HT1080 (cell line): ENCODE measurements around the gene MAGOHB. TPM values are rescaled to one million over a fixed set of nuclear protein-coding genes. Genes with fewer than 3 reads are reported as not detected.
"Not testable (repeated sequence)": the region's sequence is repeated elsewhere in the genome, so short reads cannot be mapped to it uniquely, and the experiment has no call there.

ENCODE experiments used
- DNase-seq: peaks from one replicate; pipeline ENCODE4 v3.0.0-alpha.2; 2015; ENCODE audit warnings: low read depth
- total RNA-seq: library from RNA; depleted of rRNA; stranded (reverse); fragments of >200 nt; shearing (Covaris generic); gene quantifications from 2 replicates; pipeline ENCODE4 v1.2.3, GENCODE V29; 2014

MAGOHB gene
- total RNA-seq, 1 experiment from 2014 or later, result 97.5 TPM

DNA sequence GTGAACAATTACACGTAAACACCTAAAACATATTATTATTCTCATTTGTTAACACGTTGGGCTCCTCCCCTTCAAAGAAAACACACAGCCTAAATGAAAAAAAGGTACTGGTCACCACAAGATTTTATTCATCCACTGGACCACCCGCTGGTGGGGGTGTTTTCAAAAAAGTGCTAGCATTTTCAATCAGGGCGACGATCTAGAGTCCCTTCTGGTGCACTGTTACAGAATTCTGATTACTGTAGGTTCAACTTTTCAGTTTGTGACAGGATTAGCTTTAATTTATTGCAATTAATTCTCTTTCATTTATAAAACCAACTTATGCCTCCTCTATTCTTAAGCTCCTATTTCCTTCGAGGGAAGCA, 443 bp downstream of the MAGOHB start:
- DNase-seq, result no peak

DNA sequence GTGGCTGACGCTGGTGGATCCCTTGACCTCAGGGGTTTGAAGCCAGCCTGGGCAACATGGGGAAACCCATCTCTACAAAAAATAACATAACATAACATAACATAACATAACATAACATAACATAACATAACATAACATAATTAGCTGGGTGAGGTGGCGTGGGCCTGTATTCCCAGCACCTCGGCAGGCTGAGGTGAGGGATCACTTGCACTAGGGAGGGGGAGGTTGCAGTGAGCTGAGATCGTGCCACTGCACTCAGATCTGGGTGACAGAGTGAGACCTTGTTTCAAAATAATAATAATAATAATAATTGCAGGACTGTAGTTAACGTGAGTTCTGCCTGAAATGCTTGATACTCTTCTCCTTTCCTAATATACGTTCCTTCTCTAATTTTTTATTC, 1.3 kb downstream of the MAGOHB start:
- DNase-seq, result no peak

DNA sequence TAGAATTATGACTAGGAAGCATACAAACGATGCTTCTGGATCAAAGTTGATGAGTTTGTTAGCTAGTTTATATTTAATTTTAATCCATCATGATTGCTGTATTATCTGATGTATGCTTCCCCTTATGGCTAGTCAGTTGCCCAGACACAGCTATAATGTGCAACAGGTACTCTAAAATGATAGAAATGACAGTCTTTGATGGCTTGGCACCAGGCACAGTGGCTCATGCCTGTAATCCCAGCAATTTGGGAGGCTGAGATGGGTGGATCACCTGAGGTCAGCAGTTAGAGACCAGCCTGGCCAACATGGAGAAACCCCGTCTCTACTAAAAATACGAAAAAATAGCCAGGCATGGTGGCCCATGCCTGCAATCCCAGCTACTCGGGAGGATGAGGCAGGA, 2.2 kb downstream of the MAGOHB start:
- DNase-seq, result not testable (repeated sequence)

DNA sequence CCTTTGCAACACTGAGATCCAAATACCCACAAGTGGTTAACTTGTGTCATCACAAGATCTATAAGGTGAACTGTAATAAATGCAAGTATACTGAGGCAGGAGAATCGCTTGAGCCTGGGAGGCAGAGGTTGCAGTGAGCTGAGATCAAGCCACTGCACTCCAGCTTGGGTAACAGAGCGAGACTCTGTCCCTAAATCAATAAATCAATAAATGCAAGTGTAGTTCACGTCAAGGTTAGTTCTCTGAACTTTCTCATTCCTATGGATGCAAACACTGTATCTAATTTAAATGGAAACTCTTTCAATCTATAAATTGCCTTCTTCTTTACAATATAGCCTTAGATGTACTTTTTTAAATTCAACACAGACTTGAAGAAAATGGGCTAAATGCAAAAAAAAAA, 3.2 kb downstream of the MAGOHB start:
- DNase-seq, result no peak

DNA sequence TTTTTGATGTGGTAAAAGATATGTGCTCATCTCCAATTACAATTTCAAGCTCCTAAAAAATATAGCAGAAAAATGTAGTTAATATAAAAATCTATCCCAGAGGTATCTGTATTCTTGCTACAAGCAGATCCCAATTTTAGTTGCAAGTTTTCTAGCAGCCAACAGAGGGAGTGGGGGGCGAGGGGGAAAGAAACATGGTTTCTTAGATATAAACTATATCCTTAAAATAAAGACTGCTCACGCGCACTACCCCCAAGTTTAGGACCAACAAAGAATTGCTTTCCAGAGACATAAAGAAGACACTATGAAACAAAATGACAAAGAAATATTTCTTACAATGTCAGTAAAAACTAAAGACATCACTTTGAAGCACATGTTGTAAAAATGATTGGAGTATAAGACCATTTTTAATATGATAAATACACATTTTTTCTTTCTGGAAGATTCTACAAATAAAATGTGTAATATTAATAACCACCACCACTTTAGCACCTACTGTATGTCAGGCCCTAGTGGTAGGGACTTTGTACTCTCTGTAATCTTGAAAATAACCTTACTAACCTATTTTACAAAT, 5.4 kb downstream of the MAGOHB start:
- no peak for DNase-seq

DNA sequence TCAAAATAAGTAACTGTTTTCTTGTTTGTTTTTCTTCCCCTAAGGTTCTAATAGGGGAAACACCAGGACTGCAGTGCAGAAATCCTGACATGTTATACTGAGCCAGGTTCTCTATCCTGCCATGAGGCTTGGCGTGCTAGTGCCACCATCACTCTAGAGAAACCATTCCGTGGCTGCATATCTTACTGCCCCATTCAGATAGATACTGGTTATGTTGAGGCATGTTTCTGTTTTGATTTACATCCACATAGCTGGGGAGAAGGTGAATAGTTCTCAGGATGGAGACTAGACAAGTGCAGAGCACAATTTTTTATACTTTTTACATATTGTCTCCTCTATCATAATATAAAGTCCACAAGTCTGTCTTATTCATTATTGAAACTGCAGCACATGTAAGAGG, 11.5 kb downstream of the MAGOHB start:
- no peak for DNase-seq

DNA sequence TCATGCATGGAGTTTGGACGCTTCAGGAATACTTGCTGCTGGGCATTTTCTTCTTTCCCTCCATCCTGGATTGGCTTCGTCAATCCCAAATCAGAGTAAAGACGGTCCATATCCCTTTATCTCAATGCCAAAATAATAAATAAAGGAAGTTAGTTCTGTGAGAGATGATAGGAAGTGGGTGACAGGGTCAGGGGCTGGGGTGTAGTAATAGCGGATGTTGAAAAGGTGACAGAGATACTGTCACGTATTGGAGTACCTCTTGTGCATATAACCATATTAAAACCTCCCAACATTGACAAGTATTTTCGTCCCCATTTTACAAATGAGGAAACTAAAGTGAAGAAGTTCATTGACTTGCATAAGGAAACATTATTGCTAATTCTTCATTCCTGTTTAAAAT, 12.4 kb downstream of the MAGOHB start:
- DNase-seq, result no peak

DNA sequence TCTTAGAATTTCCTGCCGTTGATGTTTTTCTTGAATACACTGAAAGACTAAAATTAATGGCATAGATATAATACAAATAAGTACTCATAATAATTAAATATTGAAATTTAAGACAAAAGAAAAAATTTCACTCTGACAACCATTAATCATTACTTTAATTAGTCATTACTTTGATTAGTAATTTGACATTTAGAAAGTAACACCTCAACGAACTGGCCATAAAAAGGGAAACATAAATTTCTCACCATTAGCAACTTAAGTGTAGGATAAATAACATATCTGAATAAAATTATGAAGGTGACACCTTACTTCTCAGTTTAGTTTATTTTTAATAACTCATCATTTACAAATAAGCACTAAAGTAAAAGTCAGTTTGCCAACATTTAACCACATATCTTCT, 17.5 kb downstream of the MAGOHB start:
- DNase-seq, result no peak

DNA sequence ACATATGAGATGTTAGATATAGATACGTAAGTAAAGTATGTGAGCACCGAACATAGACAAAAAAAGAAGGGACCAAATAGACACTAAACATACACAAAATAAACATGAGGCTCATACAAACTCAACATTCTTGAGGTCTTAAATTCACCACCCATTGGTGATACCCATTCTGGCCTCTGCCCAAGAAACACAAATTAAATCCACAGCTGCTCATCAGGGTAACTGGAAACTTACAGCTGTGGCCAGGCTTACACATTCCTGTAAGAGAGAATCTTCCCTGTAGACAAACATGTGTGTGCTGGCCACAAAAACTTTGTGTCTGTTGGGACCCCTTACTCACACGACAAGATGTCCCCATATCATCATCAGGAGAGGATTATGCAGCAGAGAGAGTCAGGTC, 22.4 kb downstream of the MAGOHB start:
- DNase-seq, result no peak

DNA sequence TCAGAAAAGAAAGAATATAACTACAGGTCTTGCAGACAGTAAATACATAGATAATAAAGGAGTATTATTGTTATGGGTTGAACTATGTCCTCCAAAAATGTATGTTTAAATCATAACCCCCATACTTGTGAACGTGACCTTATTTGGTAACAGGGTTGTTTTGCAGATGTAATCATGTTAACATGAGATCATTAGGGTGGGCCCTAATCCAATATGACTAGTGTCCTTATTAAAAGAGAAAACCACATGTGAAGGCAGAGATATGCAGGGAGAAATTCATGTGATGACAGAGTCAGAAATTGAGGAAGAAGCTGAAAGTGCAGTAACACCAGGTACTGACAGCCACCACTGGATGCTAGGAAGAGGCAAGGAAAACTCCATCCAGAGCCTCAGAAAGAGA, 29.0 kb downstream of the MAGOHB start:
- DNase-seq, result no peak

DNA sequence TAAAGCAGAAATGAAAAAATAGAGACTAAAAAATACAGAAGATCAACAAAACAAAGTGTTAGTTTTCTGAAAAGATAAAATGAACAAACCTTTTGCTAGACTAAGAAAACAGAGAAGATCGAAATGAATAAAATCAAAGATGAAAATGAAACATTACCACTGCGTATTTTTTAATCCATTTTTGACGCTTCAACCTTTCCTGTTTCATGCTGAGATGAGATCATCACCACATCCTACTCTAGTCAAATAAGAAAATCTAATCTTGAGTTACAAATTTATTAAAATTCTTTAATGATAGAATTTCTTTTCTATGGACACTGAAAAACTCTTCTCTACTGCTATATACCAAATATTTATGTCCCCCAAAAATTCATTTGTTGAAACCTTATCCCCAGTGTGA, 30.7 kb downstream of the MAGOHB start:
- no peak for DNase-seq

DNA sequence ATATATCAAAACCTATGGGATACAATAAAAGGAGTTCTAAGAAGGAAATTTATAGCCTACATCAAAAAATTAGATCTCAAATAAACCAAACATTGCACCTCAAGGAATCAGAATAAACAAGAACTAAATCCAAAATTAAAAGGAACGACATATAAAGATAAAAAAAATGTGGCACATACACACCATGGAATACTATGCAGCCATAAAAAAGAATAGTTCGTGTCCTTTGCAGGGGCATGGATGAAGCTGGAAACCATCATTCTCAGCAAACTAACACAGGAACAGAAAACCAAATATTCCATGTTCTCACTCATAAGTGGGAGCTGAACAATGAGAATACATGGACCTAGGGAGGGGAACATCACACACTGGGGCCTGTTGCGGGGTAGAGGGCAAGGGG, 31.3 kb downstream of the MAGOHB start:
- not testable (repeated sequence) for DNase-seq

DNA sequence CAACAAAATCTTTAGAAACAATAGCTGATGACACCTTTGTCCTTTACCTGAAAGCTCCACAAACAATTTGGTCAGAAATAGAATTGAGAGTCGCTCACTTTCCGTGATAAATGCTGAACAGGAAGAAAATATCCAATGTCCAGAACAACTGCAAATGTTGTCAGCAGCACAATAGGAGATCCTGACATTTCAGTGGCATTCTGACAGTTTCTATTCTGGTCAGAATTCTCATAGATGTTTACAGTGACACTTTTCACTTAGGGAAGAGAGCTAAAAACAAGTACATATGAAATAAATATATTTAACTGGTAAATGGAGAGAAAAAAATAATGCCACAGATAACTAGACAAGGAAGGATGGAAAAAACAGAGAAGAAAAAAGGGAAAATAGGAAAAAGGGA, 39.1 kb downstream of the MAGOHB start:
- DNase-seq, result no peak

DNA sequence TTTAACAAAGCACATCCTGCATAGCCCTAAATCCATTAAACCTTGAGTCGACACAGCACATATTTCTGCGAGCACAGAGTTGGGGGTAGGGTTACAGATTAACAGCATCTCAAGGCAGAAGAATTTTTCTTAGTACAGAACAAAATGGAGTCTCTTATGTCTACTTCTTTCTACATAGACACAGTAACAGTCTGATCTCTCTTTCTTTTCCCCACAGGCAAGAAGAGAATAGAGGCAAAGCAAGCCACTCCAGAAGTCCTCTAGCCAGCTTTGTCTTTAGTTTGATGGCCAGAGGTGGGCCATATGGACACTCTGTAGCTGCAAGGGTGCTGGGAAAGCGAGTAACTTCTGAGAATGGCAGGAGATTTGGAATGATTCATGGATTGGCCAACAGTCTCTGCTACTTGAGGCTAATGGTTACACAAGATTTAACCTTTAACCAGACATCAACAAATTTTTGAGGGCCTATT, 41.4 kb downstream of the MAGOHB start:
- peak; percentile 17 for DNase-seq

DNA sequence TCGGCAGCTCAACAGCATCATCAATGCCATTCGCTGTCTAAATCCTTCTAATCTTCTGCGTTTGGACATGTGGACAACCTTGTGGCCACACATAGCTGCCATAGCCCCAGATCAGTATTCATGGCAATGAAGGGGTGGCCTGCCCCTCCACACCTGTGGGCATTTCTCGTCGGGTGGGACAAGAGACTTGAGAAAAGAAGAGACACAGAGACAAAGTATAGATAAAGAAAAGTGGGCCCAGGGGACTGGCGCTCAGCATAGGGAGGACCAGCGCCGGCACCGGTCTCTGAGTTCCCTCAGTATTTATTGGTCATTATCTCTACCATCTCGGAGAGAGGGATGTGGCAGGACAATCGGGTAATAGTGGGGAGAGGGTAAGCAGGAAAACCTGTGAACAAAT, 42.3 kb downstream of the MAGOHB start:
- DNase-seq, result no peak

DNA sequence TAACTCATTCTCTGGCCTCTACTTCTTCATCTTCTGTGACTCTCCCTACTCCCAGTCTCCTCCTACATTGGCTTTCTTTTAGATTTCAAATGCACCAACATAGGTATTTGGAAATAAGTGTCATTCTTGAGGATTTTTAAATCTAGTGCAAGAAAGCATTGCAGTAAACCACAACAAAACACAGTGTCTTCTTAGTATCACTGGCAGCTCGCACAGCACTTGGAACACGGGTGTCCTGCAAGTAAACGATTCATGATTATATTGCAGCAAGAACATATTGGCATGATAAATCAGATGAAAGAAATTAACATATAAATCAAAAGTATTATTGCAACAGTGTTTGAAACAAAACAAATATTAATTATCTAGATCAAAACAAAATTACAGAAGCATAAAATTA, 45.6 kb downstream of the MAGOHB start:
- no peak for DNase-seq

DNA sequence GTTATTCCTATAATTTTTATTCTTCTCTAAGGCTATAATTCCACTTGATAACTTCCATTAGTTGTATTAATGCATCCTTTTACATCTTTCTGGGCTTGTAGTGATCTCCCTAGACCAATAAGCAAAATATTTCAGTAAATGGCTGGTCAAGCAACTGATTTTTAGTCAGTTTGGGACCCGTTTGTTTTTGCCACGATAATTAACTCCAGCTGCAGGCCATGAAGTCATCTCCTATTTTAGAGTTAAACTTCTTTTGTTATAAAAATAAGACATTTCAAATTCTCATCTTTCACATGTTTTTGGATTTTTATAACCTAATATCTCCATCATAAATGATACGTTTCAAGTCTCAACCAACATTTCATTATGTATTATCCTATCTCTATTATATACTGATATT, 49.4 kb downstream of the MAGOHB start:
- DNase-seq, result no peak

DNA sequence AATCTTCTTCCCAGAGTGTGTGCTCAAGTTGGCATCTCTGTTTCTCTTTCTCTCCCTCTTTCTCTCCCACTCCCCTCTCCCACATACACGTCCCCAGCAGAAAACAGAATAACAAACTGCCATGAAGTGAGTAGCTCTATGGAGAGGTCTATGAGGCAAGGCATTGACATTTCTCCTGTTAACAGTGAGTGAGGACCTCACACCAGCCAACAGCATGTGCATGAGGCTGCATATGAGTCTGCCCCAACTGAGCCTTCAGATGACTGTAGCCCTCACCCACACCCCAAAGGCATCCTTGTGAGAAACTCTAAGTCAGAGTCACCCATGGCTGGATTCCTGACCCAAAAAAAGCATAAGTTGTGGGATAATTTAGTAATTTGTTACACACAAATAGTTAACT, 50.4 kb downstream of the MAGOHB start:
- no peak for DNase-seq

DNA sequence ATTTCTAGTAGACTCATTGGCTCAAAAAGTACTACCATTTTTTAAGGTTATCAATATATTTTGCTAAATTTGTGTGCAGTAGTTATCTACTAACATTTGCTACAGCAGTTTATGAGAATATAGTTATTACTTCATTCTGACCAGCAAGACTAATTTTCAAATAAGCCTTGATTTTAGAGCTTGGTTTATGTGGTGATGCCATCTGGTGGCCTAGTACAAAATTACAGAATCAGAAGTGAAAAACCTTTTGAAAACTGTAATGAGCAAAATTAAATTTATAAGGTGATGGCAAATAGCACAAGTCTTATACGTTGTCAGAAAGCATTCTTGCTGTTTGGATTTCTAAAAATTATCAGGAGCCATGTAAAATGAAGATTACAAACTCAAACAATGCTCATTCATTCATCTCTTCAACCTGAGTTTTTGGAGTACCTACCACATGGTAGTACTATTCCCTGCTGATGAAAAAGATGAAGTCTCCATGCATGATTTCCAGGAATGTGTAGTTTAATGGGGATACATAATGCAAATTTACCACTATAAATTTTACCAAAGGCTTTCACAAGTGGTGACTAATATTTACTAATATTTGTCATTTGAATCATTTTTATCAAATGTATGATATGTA, 51.0 kb downstream of the MAGOHB start:
- DNase-seq, result peak; percentile 13

DNA sequence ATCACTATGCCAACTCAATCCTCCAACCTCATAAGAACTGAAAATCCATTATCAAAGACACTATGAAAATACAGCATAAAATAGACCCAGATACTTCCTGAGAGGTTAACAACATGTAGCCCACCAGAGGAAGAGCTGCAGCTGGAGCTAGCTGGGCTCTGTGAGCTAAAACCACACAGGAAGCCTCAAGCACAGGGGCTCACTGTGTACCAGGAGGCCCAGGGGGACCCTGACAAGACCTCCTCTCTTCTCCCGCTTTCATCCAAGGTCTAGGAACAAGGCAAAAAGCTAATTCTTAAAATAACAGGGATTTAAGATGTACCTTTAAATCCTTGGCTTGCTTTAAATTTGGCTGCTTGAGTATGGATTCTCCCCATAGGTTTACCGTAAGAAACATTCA, 54.2 kb downstream of the MAGOHB start:
- no peak for DNase-seq

DNA sequence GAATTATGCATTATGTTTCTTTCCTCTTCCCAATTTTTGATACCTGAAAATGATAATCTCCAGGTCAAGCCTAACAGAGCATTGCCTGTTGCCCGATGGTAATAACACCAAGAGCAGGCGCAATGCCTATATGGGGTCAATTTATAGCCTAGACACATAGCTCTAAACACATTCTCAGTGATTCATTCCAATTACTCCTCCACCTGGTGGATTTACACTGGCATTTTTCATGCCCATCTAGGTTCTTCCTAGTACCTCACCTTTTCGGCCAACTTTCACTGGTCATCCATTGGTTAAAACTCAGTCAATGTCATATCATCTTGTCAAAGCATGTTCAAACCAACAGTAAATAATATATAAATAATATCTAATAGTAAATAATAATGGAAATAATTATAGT, 54.6 kb downstream of the MAGOHB start:
- DNase-seq, result no peak

DNA sequence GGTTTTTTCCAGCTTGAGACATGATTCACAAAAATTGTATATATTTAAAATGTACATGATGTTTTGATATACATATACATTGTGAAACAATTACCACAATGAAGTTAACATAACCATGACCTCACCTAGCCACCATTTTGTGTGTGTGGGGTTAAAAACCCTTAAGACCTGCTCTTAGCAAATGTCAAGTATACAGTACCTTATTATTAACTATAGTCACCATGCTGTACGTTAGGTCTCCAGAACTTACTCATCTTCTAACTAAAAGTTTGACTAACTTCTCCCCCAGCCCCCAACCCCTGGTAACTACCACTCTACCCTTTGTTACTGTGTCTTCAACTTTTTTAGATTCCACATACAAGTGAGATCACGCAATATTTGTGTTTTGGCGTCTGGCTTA, 55.1 kb downstream of the MAGOHB start:
- no peak for DNase-seq

DNA sequence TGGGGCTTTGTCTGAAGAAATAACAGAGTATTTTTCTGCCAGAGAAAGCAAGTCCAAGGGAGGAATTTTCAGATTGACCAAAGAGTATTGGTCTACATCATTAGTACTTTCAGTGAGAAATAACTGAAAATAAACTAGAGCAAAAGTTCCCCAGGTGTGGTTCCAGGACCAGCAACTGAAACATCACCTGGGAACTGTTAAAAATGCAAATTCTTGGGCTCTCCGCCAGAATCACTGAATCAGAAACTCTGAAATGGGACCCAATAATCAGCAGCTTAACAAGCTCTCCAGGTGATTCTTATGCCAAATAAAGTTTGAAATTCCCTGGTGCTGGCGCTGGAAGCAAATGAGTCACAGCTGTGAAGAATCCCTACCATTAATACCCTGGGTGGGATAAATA, 55.6 kb downstream of the MAGOHB start:
- DNase-seq, result no peak

DNA sequence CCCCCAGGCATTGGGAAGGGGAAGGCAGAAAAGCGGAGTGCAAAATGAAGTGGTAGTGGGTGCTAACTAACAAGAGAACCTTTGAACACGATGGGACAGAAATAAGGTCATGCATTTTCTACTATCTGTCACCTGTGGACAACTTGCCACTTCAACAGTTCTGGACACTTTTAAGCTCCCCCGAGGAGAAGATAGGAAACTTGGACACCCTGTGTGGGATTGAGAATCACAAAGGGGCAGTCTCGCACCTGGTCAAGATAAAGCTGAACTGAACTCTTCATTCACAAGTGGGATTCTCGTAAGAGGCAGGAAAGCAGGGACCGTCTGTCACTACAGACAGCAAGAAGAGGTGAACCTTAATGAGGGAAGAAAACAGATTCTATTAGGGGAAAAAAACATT, 56.1 kb downstream of the MAGOHB start:
- DNase-seq, result no peak
